HFF-Myc (cell line): ENCODE results near the gene SMOC2.

Experiments
- DNase-seq: peaks from one replicate; pipeline ENCODE4 v3.0.0-alpha.2; 2011; ENCODE audit warnings: low read depth; ENCODE audit errors: extremely low read depth
- H3K4me3 ChIP-seq: replicated peaks from 2 replicates; pipeline ENCODE4 v1.5.1; 2011; ENCODE audit warnings: low read depth, mild to moderate bottlenecking, control low read depth, low read length
- CTCF ChIP-seq: IDR thresholded peaks from 2 replicates; pipeline ENCODE4 v1.5.1; 2012; ENCODE audit warnings: mild to moderate bottlenecking, low read depth, low read length, control low read depth; ENCODE audit errors: missing control alignments

Gene SMOC2

GRCh38 chr6:168546730-168547129, 105.7 kb downstream of the SMOC2 start:
- no peak overlapping the region for H3K4me3 ChIP-seq
- no peak for TF ChIP-seq CTCF
- no peak for DNase-seq

GRCh38 chr6:168550326-168550725, 109.3 kb downstream of the SMOC2 start:
- TF ChIP-seq CTCF, result no peak
- H3K4me3 ChIP-seq, result no peak overlapping the region
- DNase-seq, result no peak

GRCh38 chr6:168554472-168554871, 113.5 kb downstream of the SMOC2 start:
- DNase-seq, result no peak
- no peak overlapping the region for H3K4me3 ChIP-seq
- TF ChIP-seq CTCF, result no peak

- no peak overlapping the region for H3K4me3 ChIP-seq
- no peak for DNase-seq
- no peak for TF ChIP-seq CTCF
Measured at GRCh38 chr6:168554898-168555617, 114.1 kb downstream of the SMOC2 start.

GRCh38 chr6:168555618-168556273, 114.8 kb downstream of the SMOC2 start:
- TF ChIP-seq CTCF, result no peak
- no peak for DNase-seq
- H3K4me3 ChIP-seq, result no peak overlapping the region

GRCh38 chr6:168557512-168557911, 116.5 kb downstream of the SMOC2 start:
- no peak for TF ChIP-seq CTCF
- DNase-seq, result no peak
- H3K4me3 ChIP-seq, result no peak overlapping the region
